Measurements from ENCODE around the gene GALR3.

- TF ChIP-seq CTCF (IDR thresholded peaks at IDR 0.05) (no peak), POLR2A (IDR thresholded peaks at IDR 0.05) (no peak), POLR2AphosphoS5 (IDR thresholded peaks at IDR 0.05) (no peak)
Observed at GRCh38 chr22:37805810-37806277, 17.3 kb upstream of the GALR3 start.
